ENCODE data around the gene OSBP2. TPM values are rescaled to one million over a fixed set of nuclear protein-coding genes. Genes with fewer than 3 reads are reported as not detected.

The OSBP2 gene
- total RNA-seq, 4 donors from 2014 or later, result 1.9 to 3.9 (median 3.0) TPM

- H3K36me3 ChIP-seq, result peaks cover 0 to 17% (median 0%) of the 10 kb centered on the region in 3 donors
- no peak overlapping the region for H3K4me3 ChIP-seq
- no peaks in the 10 kb centered on the region for H3K27me3 ChIP-seq
- TF ChIP-seq, protein P1, sequence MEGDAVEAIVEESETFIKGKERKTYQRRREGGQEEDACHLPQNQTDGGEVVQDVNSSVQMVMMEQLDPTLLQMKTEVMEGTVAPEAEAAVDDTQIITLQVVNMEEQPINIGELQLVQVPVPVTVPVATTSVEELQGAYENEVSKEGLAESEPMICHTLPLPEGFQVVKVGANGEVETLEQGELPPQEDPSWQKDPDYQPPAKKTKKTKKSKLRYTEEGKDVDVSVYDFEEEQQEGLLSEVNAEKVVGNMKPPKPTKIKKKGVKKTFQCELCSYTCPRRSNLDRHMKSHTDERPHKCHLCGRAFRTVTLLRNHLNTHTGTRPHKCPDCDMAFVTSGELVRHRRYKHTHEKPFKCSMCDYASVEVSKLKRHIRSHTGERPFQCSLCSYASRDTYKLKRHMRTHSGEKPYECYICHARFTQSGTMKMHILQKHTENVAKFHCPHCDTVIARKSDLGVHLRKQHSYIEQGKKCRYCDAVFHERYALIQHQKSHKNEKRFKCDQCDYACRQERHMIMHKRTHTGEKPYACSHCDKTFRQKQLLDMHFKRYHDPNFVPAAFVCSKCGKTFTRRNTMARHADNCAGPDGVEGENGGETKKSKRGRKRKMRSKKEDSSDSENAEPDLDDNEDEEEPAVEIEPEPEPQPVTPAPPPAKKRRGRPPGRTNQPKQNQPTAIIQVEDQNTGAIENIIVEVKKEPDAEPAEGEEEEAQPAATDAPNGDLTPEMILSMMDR (IDR thresholded peaks at IDR 0.05), result no peak
- no peaks in the 10 kb centered on the region for H3K9me3 ChIP-seq
- intact Hi-C loops (cut with DNase I), result no loop called here
- no peak for DNase-seq
- H3K27ac ChIP-seq, result no peak overlapping the region
- H3K4me1 ChIP-seq, result no peaks in the 10 kb centered on the region
- WGBS, 2 donors, result 89 to 100% methylated on average over 3 to 10 of the region's 11 CpGs
Observed at GRCh38 chr22:30887453-30887852, 192.8 kb downstream of the OSBP2 start.

GRCh38 chr22:30887861-30888260, 193.2 kb downstream of the OSBP2 start:
- H3K4me1 ChIP-seq, result no peaks in the 10 kb centered on the region
- TF ChIP-seq, protein P1 (IDR thresholded peaks at IDR 0.05), result no peak
- TF ChIP-seq POLR2A (IDR thresholded peaks at IDR 0.05), result no peak
- H3K27me3 ChIP-seq, result no peaks in the 10 kb centered on the region
- DNase-seq, result no peak
- peaks cover 0 to 17% (median 0%) of the 10 kb centered on the region in 3 donors for H3K36me3 ChIP-seq
- WGBS, 2 donors, result 87 to 96% methylated on average over 5 of the region's 5 CpGs
- no peak overlapping the region for H3K27ac ChIP-seq
- no peaks in the 10 kb centered on the region for H3K9me3 ChIP-seq
- intact Hi-C loops (cut with DNase I), result no loop called here
- no peak overlapping the region for H3K4me3 ChIP-seq

DNA sequence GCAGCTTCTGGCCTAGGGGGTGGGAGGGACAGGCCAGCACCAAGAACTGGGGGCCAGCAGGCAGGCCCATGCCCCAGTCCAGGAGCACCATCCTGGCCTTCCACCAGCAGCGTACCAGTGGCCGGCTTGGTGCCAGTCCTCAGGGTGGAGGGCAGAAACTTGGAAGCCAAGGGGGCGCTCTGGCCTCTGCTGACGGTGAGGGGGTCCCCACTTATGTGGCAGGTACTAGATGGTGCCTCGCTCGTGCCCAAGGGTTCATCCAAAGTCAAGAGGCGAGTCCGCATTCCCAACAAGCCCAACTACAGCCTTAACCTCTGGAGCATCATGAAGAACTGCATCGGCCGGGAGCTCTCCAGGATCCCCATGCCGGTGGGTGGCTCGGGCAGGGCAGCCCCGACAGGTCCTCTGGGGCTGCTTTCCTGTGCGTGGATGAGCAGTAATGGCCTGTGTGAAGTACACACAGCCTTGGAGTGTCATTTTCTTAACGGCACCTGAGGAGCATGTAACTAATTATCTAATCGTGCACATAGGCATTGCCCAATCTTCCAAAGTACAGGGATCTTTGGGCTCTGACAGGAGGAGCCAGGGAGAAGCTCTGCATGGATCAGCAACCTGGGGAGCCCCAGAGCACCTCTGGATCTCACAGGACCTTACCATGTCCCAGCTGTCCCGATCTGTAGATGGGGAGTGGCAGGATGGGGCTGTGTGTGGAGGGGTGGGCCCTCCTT, 194.8 kb downstream of the OSBP2 start:
- no peak overlapping the region for H3K4me3 ChIP-seq
- TF ChIP-seq, protein P1 (IDR thresholded peaks at IDR 0.05), result no peak
- TF ChIP-seq POLR2A (IDR thresholded peaks at IDR 0.05), result no peak
- no peaks in the 10 kb centered on the region for H3K27me3 ChIP-seq
- no peak overlapping the region for H3K27ac ChIP-seq
- H3K36me3 ChIP-seq, result peaks cover 0 to 22% (median 0%) of the 10 kb centered on the region in 3 donors
- no peaks in the 10 kb centered on the region for H3K4me1 ChIP-seq
- H3K9me3 ChIP-seq, result no peaks in the 10 kb centered on the region
- intact Hi-C loops (cut with DNase I), result no loop called here
- WGBS, 2 donors, result 81 to 100% methylated on average over 2 to 13 of the region's 17 CpGs
- no peak for DNase-seq

GRCh38 chr22:30889996-30890480, 195.4 kb downstream of the OSBP2 start:
- TF ChIP-seq, protein P1 (IDR thresholded peaks at IDR 0.05), result no peak
- TF ChIP-seq POLR2A (IDR thresholded peaks at IDR 0.05), result no peak
- Histone ChIP-seq H3K4me1 (no peaks in the 10 kb centered on the region), H3K27me3 (no peaks in the 10 kb centered on the region), H3K36me3 (peaks cover 0 to 22% (median 0%) of the 10 kb centered on the region in 3 donors), H3K27ac (no peak overlapping the region), H3K4me3 (no peak overlapping the region), H3K9me3 (no peaks in the 10 kb centered on the region)
- 85 to 100% methylated on average over 1 to 8 of the region's 9 CpGs for WGBS, 2 donors
- intact Hi-C loops (cut with DNase I), result no loop called here
- no peak for DNase-seq

GRCh38 chr22:30890686-30891442, 196.2 kb downstream of the OSBP2 start:
- peaks cover 0 to 22% (median 0%) of the 10 kb centered on the region in 3 donors for H3K36me3 ChIP-seq
- TF ChIP-seq POLR2A (IDR thresholded peaks at IDR 0.05), result no peak
- TF ChIP-seq, protein P1 (IDR thresholded peaks at IDR 0.05), result peak; percentile 41 to 87 (median 76)
- H3K27me3 ChIP-seq, result no peaks in the 10 kb centered on the region
- DNase-seq, result no peak
- no peak overlapping the region for H3K27ac ChIP-seq
- intact Hi-C loops (cut with DNase I), result no loop called here
- WGBS, 2 donors, result 100% methylated on average over 1 of the region's 17 CpGs
- H3K4me1 ChIP-seq, result no peaks in the 10 kb centered on the region
- H3K9me3 ChIP-seq, result no peaks in the 10 kb centered on the region
- no peak overlapping the region for H3K4me3 ChIP-seq
